ENCODE data around the gene RRP1B. TPM values are rescaled to one million over a fixed set of nuclear protein-coding genes. Genes with fewer than 3 reads are reported as not detected.
A peak's percentile ranks its signal among the peaks of the same experiment; 100 is the strongest.
"Not testable (repeated sequence)": the region's sequence is repeated elsewhere in the genome, so short reads cannot be mapped to it uniquely, and the experiment has no call there.

Gene RRP1B
- total and polyA plus RNA-seq, 2 experiments from 2014 or later = 54.8 to 95.7 TPM

- ATAC-seq (peak; percentile 41), DNase-seq (ENCODE audit: low spot score) (no peak)
- H3K36me3 Mint-ChIP-seq (ENCODE audit: low read depth) = no peaks in the 10 kb centered on the region
- Histone ChIP-seq H3K36me3 (ENCODE audit: insufficient read depth) (no peaks in the 10 kb centered on the region), H3K9me2 (ENCODE audit: insufficient read depth) (no peaks in the 10 kb centered on the region), H2AFZ (peak overlapping the region; percentile 93), H3F3A (replicated peaks; ENCODE audit: low read depth) (peaks cover 12% of the 10 kb centered on the region; the same call in 1 of the 2 replicates), H3K4me3 (no peak overlapping the region), H3K27me3 (ENCODE audit: insufficient read depth) (peaks cover 3% of the 10 kb centered on the region), H3K27ac (ENCODE audit: low read depth) (0 out of 2 replicates have a peak overlapping the region, but pooled peaks have one; percentile 45), H3K4me1 (ENCODE audit: insufficient read depth) (peaks cover 19% of the 10 kb centered on the region), H3K4me2 (peak overlapping the region; percentile 74), H4K20me1 (replicated peaks; ENCODE audit: insufficient read depth) (no peaks in the 10 kb centered on the region), H3K79me2 (replicated peaks; ENCODE audit: insufficient read depth) (no peaks in the 10 kb centered on the region)
- peaks cover 20% of the 10 kb centered on the region for H3K4me1 Mint-ChIP-seq
- peak overlapping the region; percentile 76 for H3K27ac Mint-ChIP-seq
- H3K9me3 Mint-ChIP-seq = no peaks in the 10 kb centered on the region
- TF ChIP-seq JUNB (IDR thresholded peaks at IDR 0.05; ENCODE audit: unreplicated experiment) (no peak), ZNF462 (CRISPR knock-in tag; IDR thresholded peaks at IDR 0.05) (no peak), ETS1 (IDR thresholded peaks at IDR 0.05) (no peak), NANOG (IDR thresholded peaks at IDR 0.05; ENCODE audit: borderline replicate concordance) (no peak), ZNF114 (CRISPR knock-in tag; IDR thresholded peaks at IDR 0.05) (no peak), STAT1 (IDR thresholded peaks at IDR 0.05; ENCODE audit: unreplicated experiment) (no peak)
- H3K27me3 Mint-ChIP-seq (ENCODE audit: insufficient read depth, low read depth, poor library complexity) = peaks cover 1% of the 10 kb centered on the region
- H3K4me3 Mint-ChIP-seq = no peak overlapping the region
These were observed 53.0 kb downstream of the RRP1B start for GRCh38 chr21:43712268-43712942.

DNA sequence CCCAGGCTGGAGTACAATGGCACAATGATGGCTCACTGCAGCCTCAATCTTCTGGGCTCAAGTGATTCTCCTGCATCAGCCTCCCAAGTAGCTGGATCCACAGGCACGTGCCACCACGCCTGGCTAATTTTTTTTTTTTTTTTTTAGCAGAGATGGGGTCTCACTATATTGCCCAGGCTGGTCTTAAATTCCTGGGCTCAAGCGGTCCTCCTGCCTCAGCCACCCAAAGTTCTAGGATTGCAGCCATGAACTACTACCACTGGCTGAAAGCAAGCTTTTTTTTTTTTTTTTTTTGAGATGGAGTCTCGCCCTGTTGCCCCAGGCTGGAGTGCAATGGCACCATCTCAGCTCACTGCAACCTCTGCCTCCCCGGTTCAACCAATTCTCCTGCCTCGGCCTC is 53.8 kb downstream of the RRP1B start:
- not testable (repeated sequence) for H3K27ac ChIP-seq (ENCODE audit: low read depth); H3K4me3 ChIP-seq; H3K79me2 ChIP-seq (replicated peaks; ENCODE audit: insufficient read depth); H2AFZ ChIP-seq; H3K36me3 ChIP-seq (ENCODE audit: insufficient read depth); H4K20me1 ChIP-seq (replicated peaks; ENCODE audit: insufficient read depth); H3K27me3 Mint-ChIP-seq (ENCODE audit: insufficient read depth, low read depth, poor library complexity); H3K36me3 Mint-ChIP-seq (ENCODE audit: low read depth); H3K4me2 ChIP-seq; H3K9me2 ChIP-seq (ENCODE audit: insufficient read depth); H3K4me3 Mint-ChIP-seq; ATAC-seq; H3K27ac Mint-ChIP-seq; H3K9me3 Mint-ChIP-seq; DNase-seq (ENCODE audit: low spot score)
- Histone ChIP-seq H3K27me3 (ENCODE audit: insufficient read depth) (peaks cover 10% of the 10 kb centered on the region), H3K4me1 (ENCODE audit: insufficient read depth) (peaks cover 19% of the 10 kb centered on the region), H3F3A (replicated peaks; ENCODE audit: low read depth) (peaks cover 12% of the 10 kb centered on the region; the same call in 1 of the 2 replicates)
- peaks cover 20% of the 10 kb centered on the region for H3K4me1 Mint-ChIP-seq

Data from GM23338 (cell line).